Measurements from ENCODE around the gene DPYD. TPM values are rescaled to one million over a fixed set of nuclear protein-coding genes. Genes with fewer than 3 reads are reported as not detected.

DPYD gene
- total and polyA plus RNA-seq, 11 donors, result 2.6 to 38.4 (median 7.8) TPM

GRCh38 chr1:97433094-97433823, 487.6 kb downstream of the DPYD start:
- DNase-seq (no peak), ATAC-seq (peak in 1 of 4 donors; percentile 72)
- intact Hi-C loops (cut with DNase I), result no loop called here
- Histone ChIP-seq H3K9me3 (no peaks in the 10 kb centered on the region), H3K36me3 (no peaks in the 10 kb centered on the region), H3K4me1 (no peaks in the 10 kb centered on the region), H3K4me3 (no peak overlapping the region), H3K27me3 (no peaks in the 10 kb centered on the region), H3K27ac (no peak overlapping the region)
- TF ChIP-seq POLR2A (IDR thresholded peaks at IDR 0.05), result no peak
- no peak for TF ChIP-seq CTCF (IDR thresholded peaks at IDR 0.05)
- 83 to 96% (median 86%) methylated on average over 2 of the region's 2 CpGs for WGBS, 4 donors

- H3K9me3 ChIP-seq, result no peaks in the 10 kb centered on the region
- no peaks in the 10 kb centered on the region for H3K36me3 ChIP-seq
- intact Hi-C loops (cut with DNase I), result no loop called here
- no peak for DNase-seq
- no peak overlapping the region for H3K27ac ChIP-seq
- no peaks in the 10 kb centered on the region for H3K4me1 ChIP-seq
- no peak overlapping the region for H3K4me3 ChIP-seq
- H3K27me3 ChIP-seq, result no peaks in the 10 kb centered on the region
- no peak for ATAC-seq
- WGBS, 4 donors, result 89 to 96% (median 91%) methylated on average over 3 of the region's 3 CpGs
- TF ChIP-seq CTCF (IDR thresholded peaks at IDR 0.05) (no peak), POLR2A (IDR thresholded peaks at IDR 0.05) (no peak)
Observed at GRCh38 chr1:97427371-97427770, 493.5 kb downstream of the DPYD start.

GRCh38 chr1:97424209-97424608, 496.6 kb downstream of the DPYD start:
- no peak for TF ChIP-seq POLR2A (IDR thresholded peaks at IDR 0.05)
- TF ChIP-seq CTCF (IDR thresholded peaks at IDR 0.05), result no peak
- 91 to 95% (median 93%) methylated on average over 1 of the region's 1 CpG for WGBS, 4 donors
- intact Hi-C loops (cut with DNase I), result no loop called here
- Histone ChIP-seq H3K4me3 (no peak overlapping the region), H3K4me1 (no peaks in the 10 kb centered on the region), H3K36me3 (no peaks in the 10 kb centered on the region), H3K27ac (no peak overlapping the region), H3K9me3 (no peaks in the 10 kb centered on the region), H3K27me3 (no peaks in the 10 kb centered on the region)
- DNase-seq, result no peak
- ATAC-seq, result no peak

- Histone ChIP-seq H3K27me3 (no peaks in the 10 kb centered on the region), H3K4me1 (no peaks in the 10 kb centered on the region), H3K4me3 (no peak overlapping the region), H3K36me3 (no peaks in the 10 kb centered on the region), H3K9me3 (no peaks in the 10 kb centered on the region), H3K27ac (no peak overlapping the region)
- TF ChIP-seq POLR2A (IDR thresholded peaks at IDR 0.05) (no peak), CTCF (IDR thresholded peaks at IDR 0.05) (no peak)
- intact Hi-C loops (cut with DNase I), result no loop called here
- 78 to 90% (median 86%) methylated on average over 2 of the region's 2 CpGs for WGBS, 4 donors
- no peak for ATAC-seq
- no peak for DNase-seq
Observed at GRCh38 chr1:97423403-97423802, 497.4 kb downstream of the DPYD start.
